ENCODE measurements around the gene SAMD4B.

- TF ChIP-seq CTCF (IDR thresholded peaks at IDR 0.05) (no peak), POLR2A (IDR thresholded peaks at IDR 0.05) (no peak), EP300 (IDR thresholded peaks at IDR 0.05) (no peak)
These were observed 555 bp downstream of the SAMD4B start for GRCh38 chr19:39342647-39343305.
